HG03571 (cell line): ENCODE measurements around the gene FRG2B.
"Not testable (repeated sequence)": the region's sequence is repeated elsewhere in the genome, so short reads cannot be mapped to it uniquely, and the experiment has no call there.

Experiments used
- ATAC-seq: cut with Tn5 transposase; IDR thresholded peaks from one replicate; pipeline ENCODE4 v1.9.1; 2021; ENCODE audit not compliant: unreplicated experiment

FRG2B gene

GRCh38 chr10:133600657-133601056 lies 25.9 kb downstream of the FRG2B start:
- ATAC-seq: no peak

GRCh38 chr10:133599869-133600268 lies 26.7 kb downstream of the FRG2B start:
- ATAC-seq: not testable (repeated sequence)

GRCh38 chr10:133592716-133593115 lies 33.9 kb downstream of the FRG2B start:
- ATAC-seq: no peak

- no peak for ATAC-seq
Measured at GRCh38 chr10:133590970-133591359, 35.6 kb downstream of the FRG2B start.

GRCh38 chr10:133590226-133590969 lies 36.2 kb downstream of the FRG2B start:
- ATAC-seq: no peak

GRCh38 chr10:133577037-133577436 lies 49.6 kb downstream of the FRG2B start:
- ATAC-seq: not testable (repeated sequence)
